ENCODE data around the gene CDRT15.
"Not testable (repeated sequence)": the region's sequence is repeated elsewhere in the genome, so short reads cannot be mapped to it uniquely, and the experiment has no call there.

Gene CDRT15

DNA sequence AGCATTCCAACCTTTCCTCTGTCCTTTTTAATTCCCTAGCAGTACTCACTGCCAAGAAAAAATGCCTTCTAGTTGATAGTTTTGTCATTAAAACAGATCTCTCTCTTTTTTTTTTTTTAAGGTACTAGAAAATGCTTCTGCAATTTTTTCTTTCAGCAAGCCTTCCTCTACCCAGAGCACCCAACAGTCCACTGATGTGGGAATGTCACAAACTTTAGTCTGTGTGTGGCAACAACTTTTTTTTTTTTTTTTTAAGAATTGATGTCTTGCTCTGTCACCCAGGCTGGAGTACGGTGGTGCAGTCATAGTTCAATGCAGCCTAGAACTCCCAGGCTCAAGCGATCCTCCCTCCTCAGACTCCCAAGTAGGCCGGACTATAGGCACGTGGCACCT, 34.7 kb downstream of the CDRT15 start:
- H3K4me3 Mint-ChIP-seq, result peak overlapping the region; percentile 37
- H3K4me1 Mint-ChIP-seq (ENCODE audit: low read depth), result peaks cover 97% of the 10 kb centered on the region
- peaks cover 56% of the 10 kb centered on the region for H3K36me3 Mint-ChIP-seq (ENCODE audit: low read depth)
- DNase-seq, result no peak
- H3K9me3 Mint-ChIP-seq, result peaks cover 2% of the 10 kb centered on the region
- H3K27me3 Mint-ChIP-seq, result no peaks in the 10 kb centered on the region
- peak overlapping the region; percentile 91 for H3K27ac Mint-ChIP-seq

DNA sequence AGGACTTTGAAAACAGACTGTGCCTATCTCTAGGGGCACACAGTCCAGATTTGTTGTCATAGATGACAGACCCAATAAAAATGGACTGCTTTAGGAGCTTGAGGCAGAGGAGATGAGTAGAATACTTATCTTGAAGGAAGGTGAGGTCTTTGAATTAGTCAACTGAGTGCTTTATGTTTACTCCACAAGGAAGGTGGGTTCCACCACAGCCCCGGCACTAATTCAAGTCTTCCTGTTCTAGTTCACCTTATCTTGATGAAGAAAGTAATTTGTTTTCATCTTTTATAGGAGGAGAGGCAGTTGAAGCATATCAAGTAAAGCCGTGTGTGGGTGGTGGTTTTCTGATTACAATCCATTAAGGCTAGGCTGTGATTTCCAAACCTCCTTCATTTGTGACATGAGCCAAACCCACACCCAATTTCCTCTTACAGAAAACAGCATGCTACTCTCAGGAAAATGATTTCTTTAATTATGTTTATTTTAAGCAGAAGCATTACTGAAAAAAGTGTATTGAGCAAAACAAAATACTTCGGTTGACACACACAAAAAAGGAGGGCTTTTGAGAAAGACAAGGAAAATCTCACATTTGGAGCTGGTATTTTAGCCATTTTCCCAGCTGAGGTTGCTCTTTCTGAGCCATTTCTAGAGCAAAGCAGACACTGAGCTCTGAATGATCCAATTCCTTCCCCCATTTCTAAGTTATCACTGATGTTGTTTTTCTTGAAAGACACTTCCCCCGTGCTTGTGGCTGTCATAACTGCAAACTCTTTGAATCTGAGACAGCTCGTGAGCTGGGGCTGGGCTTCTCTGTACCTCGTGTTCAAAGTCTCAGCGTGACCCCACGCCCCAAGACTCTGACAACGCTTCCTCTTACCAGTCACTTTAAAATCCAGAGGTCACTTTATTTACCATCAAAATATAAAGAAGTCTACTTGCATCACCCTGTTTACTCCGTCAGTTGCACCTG, 35.4 kb downstream of the CDRT15 start:
- no peak for DNase-seq
- H3K9me3 Mint-ChIP-seq, result peaks cover 2% of the 10 kb centered on the region
- peaks cover 99% of the 10 kb centered on the region for H3K4me1 Mint-ChIP-seq (ENCODE audit: low read depth)
- H3K4me3 Mint-ChIP-seq, result peak overlapping the region; percentile 37
- H3K27ac Mint-ChIP-seq, result peak overlapping the region; percentile 91
- no peaks in the 10 kb centered on the region for H3K27me3 Mint-ChIP-seq
- peaks cover 58% of the 10 kb centered on the region for H3K36me3 Mint-ChIP-seq (ENCODE audit: low read depth)

DNA sequence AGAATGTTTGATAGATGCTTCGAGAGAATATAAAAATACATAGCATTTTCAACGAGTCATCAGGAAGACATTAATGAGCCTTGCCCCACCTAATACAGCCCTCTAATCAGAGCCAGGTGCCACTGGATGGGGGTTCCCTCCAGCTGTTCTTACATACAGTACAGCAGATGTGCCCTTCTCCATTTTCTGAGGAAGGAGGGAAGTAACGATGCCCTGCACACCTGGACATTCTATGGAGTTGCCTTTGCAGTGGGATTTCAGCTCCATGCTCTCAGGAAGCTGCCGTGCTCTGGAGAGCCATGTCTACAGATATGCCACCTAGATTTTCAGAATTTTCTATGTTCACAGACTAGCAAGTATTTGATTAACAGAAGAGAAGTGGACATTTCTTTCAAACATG, 36.3 kb downstream of the CDRT15 start:
- H3K4me1 Mint-ChIP-seq (ENCODE audit: low read depth), result peaks cover 99% of the 10 kb centered on the region
- H3K36me3 Mint-ChIP-seq (ENCODE audit: low read depth), result peaks cover 58% of the 10 kb centered on the region
- H3K9me3 Mint-ChIP-seq, result no peaks in the 10 kb centered on the region
- no peaks in the 10 kb centered on the region for H3K27me3 Mint-ChIP-seq
- no peak for DNase-seq
- no peak overlapping the region for H3K4me3 Mint-ChIP-seq
- peak overlapping the region; percentile 91 for H3K27ac Mint-ChIP-seq

DNA sequence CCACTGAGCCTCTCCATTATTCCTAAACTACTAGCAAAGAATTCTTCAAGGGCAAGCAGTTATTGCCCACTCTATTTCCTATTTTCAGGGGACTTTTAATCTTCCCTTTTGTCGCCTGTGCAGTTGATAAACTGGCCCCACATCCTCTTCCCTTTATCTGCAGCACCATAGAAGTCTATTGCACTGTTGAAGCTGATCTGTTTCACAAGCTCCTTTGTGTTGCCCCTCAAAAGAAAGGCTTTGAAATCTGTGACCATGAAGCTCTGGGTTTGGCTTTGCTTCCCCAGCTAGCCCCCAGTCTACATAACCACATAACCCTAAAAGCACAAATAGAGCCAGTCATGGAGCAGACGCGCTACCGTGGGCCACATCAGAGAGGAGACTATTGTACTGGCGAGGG, 37.1 kb downstream of the CDRT15 start:
- peaks cover 57% of the 10 kb centered on the region for H3K36me3 Mint-ChIP-seq (ENCODE audit: low read depth)
- H3K27me3 Mint-ChIP-seq, result no peaks in the 10 kb centered on the region
- H3K27ac Mint-ChIP-seq, result peak overlapping the region; percentile 15

DNA sequence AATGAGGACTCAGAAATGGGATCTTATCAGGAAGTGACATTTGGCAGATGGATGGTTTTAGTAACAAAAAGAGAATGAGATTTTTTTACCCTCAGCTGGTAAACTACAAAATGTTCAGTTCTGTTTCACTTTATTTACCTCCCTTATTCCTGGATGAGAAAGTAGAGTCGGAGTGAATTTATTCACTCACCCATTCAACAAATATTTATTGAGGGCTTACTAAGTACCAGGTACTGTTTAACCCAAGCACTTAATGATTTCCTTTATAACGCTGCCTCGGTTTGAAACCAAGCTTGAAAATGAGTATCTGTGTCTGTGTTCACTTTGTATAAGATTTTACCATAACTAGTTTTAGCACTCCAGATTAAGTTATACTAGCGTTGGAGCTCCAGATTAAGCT, 38.1 kb downstream of the CDRT15 start:
- no peaks in the 10 kb centered on the region for H3K9me3 Mint-ChIP-seq
- no peaks in the 10 kb centered on the region for H3K27me3 Mint-ChIP-seq
- H3K36me3 Mint-ChIP-seq (ENCODE audit: low read depth), result peaks cover 60% of the 10 kb centered on the region
- DNase-seq, result no peak
- H3K27ac Mint-ChIP-seq, result peak overlapping the region; percentile 51
- H3K4me1 Mint-ChIP-seq (ENCODE audit: low read depth), result peaks cover 91% of the 10 kb centered on the region
- H3K4me3 Mint-ChIP-seq, result peak overlapping the region; percentile 4

More for the DNA sequence above, 37.1 kb downstream of the CDRT15 start:
- peaks cover 98% of the 10 kb centered on the region for H3K4me1 Mint-ChIP-seq (ENCODE audit: low read depth)
- no peaks in the 10 kb centered on the region for H3K9me3 Mint-ChIP-seq
- no peak for DNase-seq
- no peak overlapping the region for H3K4me3 Mint-ChIP-seq

DNA sequence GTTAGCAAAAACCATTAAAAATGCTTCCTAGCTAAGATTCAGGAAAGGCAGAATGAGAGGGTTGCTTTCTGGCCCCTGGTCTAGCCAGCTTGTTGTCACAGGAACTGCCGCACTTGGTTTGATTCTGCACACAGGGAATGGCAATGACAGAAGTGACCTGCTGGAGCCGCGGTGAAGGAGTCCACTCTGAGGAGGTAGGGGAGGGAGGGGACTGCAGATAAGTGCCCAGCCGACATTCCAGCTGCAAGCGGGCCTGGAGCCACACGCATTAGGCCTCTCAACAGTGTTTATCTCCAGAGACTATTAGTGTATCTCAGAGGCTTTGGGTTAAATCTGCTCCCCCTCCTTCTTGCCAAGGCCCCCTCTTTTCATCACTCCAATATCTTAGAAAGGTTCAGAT, 38.6 kb downstream of the CDRT15 start:
- Mint-ChIP-seq H3K4me1 (ENCODE audit: low read depth) (peaks cover 90% of the 10 kb centered on the region), H3K27me3 (no peaks in the 10 kb centered on the region), H3K27ac (peak overlapping the region; percentile 88), H3K9me3 (no peaks in the 10 kb centered on the region), H3K36me3 (ENCODE audit: low read depth) (peaks cover 63% of the 10 kb centered on the region), H3K4me3 (peak overlapping the region; percentile 47)
- no peak for DNase-seq

DNA sequence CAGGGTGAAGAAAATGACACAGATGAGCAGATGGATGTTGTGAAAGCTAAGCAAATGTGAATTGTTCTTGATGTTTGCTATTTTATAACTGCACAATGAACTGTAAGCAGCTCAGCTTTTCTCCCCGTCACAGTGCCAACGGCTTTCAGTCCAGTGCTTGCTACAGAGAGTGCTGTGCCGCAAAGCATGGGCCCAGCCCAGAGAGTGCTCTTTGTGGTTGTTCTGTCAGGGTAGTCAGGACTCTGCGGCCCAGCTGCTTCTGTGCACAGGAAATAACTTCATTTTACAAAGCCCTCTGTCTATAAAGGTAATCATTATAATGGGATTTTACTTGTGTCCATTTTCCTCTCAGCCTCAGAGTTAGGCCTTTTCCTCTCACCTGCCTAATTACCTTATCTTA, 39.1 kb downstream of the CDRT15 start:
- Mint-ChIP-seq H3K4me1 (ENCODE audit: low read depth) (peaks cover 88% of the 10 kb centered on the region), H3K4me3 (peak overlapping the region; percentile 47), H3K27me3 (no peaks in the 10 kb centered on the region), H3K36me3 (ENCODE audit: low read depth) (peaks cover 60% of the 10 kb centered on the region), H3K9me3 (no peaks in the 10 kb centered on the region), H3K27ac (peak overlapping the region; percentile 88)
- DNase-seq, result peak; percentile 69

DNA sequence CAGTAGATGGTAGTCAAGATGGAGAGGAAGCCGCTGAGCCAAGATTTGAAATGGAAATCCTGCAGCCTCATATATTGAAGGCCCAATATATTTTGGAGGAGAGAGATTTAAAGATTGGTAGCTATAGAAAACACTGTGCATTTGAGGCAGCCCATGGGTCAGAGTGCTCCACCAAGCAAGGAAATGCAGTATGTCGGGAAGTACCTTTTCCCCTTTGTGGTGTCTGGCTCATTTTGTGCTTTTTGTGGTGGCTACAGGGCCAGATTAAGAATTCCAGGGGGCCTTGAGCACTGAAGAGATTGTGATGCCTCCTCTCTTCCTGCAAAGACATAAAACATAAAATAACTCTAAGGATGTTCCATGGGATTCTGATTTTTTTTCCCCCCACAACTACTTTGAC, 39.6 kb downstream of the CDRT15 start:
- DNase-seq, result no peak
- Mint-ChIP-seq H3K27ac (peak overlapping the region; percentile 88), H3K9me3 (no peaks in the 10 kb centered on the region), H3K36me3 (ENCODE audit: low read depth) (peaks cover 62% of the 10 kb centered on the region), H3K4me3 (peak overlapping the region; percentile 47), H3K4me1 (ENCODE audit: low read depth) (peaks cover 86% of the 10 kb centered on the region), H3K27me3 (no peaks in the 10 kb centered on the region)

DNA sequence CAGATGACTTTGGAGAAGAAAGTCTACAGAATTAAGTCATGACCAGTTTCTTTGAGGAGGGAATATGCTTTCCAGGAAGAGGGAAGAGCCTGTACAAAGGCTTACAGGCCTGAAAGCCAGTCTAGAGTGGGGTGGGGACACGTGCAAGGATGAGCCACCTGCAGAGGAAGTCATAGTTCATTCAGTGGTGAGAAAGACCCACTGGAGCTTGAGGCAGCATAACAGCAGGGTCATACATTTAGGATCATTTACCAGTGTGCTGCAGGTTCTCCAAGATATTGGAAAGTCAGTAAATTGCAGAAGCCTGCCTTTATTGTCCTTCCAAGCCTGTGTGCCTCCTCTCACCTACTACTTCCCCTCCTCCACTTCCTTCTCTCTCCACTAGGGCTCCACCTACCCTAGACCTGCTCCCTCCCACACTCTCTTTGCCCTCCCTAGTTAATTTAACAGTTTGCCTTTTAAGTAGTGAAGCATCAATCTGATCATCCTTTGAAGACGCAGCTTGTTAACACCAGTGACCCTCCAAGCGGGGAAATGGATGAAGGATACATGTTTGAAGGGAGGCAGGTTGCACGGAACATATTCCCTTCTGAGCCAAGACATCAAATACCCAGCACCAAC, 40.2 kb downstream of the CDRT15 start:
- DNase-seq, result no peak
- peaks cover 86% of the 10 kb centered on the region for H3K4me1 Mint-ChIP-seq (ENCODE audit: low read depth)
- no peaks in the 10 kb centered on the region for H3K27me3 Mint-ChIP-seq
- H3K27ac Mint-ChIP-seq, result peak overlapping the region; percentile 88
- no peaks in the 10 kb centered on the region for H3K9me3 Mint-ChIP-seq
- H3K36me3 Mint-ChIP-seq (ENCODE audit: low read depth), result peaks cover 62% of the 10 kb centered on the region
- H3K4me3 Mint-ChIP-seq, result peak overlapping the region; percentile 1

DNA sequence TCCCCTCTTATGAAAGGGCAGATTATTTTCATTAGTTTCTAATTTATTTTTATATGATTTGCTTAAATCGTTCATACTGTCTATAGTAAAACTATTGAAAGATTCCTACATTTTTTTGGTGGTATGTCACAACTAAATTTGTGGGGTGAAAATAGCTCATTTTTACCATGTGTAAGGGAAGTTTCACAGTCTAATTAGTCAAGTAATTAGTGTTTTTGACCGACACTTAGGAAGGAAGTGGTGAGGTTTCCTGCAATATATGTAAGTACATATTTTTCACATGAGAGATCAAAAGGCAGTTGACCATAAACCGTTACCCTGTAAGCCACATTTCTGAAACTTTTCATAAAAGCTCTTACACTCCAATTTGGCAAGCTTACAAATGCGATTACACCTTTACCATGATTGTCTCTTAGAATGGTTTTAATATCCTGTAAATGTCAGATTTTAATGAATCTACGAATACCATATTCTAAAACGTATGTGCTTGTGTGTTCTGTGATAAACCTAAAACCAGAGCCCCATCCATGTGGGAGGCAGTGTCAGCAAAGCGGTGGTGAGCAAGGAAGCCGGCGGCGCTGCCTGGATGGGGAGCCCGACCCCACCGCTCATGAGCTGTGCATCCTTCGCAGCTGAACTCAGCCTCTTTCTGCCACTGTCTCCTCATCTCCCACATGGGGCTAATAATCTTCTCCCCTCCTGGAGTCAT, 43.9 kb downstream of the CDRT15 start:
- H3K27me3 Mint-ChIP-seq, H3K9me3 Mint-ChIP-seq: not testable (repeated sequence)
- peak; percentile 53 for DNase-seq
- Mint-ChIP-seq H3K4me3 (peak overlapping the region; percentile 61), H3K36me3 (ENCODE audit: low read depth) (peaks cover 36% of the 10 kb centered on the region), H3K27ac (peak overlapping the region; percentile 91), H3K4me1 (ENCODE audit: low read depth) (peaks cover 69% of the 10 kb centered on the region)

DNA sequence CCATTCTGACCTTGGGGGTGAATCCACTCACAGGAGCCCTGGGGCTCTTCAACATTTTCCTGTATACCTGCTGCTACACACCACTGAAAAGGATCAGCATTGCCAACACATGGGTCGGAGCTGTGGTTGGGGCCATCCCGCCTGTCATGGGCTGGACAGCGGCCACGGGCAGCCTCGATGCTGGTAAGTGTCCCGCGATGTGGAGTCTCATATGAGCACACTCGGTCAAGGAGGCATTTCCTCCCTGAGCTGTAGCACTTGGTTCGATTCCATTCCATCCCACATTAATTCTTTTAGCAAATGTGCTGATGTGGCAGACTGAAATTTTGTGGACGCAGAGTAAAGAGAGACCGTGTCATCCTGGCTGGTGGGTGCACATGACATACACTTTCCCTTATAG, 44.6 kb downstream of the CDRT15 start:
- H3K9me3 Mint-ChIP-seq, DNase-seq, H3K4me3 Mint-ChIP-seq, H3K27me3 Mint-ChIP-seq: not testable (repeated sequence)
- Mint-ChIP-seq H3K4me1 (ENCODE audit: low read depth) (peaks cover 61% of the 10 kb centered on the region), H3K27ac (peak overlapping the region; percentile 81), H3K36me3 (ENCODE audit: low read depth) (peaks cover 35% of the 10 kb centered on the region)

DNA sequence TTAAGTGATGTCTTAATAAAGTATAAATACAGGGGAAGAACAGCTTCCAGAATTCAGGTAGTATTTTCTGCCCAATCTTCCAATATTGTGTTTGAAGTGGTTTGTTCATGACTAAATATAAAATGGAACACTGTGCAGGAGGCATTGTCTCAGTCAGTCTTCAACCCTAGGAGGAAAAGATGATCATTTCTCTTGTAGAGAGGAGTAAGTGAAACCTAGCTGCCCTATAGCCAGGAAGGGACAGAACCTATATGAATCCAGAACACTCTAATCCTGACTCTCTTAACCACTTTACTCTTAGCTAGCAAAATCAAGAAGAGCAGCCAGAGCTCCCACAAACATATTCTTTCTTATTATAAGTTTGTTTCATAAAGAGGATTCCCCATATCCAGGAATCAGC, 45.2 kb downstream of the CDRT15 start:
- Mint-ChIP-seq H3K36me3 (ENCODE audit: low read depth) (peaks cover 29% of the 10 kb centered on the region), H3K4me1 (ENCODE audit: low read depth) (peaks cover 58% of the 10 kb centered on the region)
- DNase-seq, H3K27me3 Mint-ChIP-seq, H3K9me3 Mint-ChIP-seq, H3K4me3 Mint-ChIP-seq, H3K27ac Mint-ChIP-seq: not testable (repeated sequence)

DNA sequence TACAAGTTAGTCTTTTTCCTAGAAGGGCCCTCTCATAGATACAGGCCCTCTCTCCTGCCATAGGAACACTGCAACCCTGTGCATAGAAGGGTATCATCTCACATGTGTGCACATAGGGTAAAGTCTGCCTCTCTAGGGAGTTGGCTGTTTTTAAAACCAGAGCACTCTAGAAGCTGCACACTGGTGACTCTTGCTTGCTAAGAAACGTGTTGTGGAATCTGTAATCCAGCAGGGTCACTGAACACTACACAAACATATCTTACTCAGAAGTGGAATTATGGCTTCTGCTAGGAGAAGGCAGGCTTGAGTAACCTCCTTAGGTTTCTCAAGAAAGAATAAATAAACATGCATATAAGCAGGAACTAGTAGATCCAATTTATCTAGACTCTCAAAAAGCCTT, 45.9 kb downstream of the CDRT15 start:
- not testable (repeated sequence) for H3K27ac Mint-ChIP-seq, H3K27me3 Mint-ChIP-seq, H3K9me3 Mint-ChIP-seq, H3K4me3 Mint-ChIP-seq, DNase-seq
- Mint-ChIP-seq H3K36me3 (ENCODE audit: low read depth) (peaks cover 22% of the 10 kb centered on the region), H3K4me1 (ENCODE audit: low read depth) (peaks cover 55% of the 10 kb centered on the region)

DNA sequence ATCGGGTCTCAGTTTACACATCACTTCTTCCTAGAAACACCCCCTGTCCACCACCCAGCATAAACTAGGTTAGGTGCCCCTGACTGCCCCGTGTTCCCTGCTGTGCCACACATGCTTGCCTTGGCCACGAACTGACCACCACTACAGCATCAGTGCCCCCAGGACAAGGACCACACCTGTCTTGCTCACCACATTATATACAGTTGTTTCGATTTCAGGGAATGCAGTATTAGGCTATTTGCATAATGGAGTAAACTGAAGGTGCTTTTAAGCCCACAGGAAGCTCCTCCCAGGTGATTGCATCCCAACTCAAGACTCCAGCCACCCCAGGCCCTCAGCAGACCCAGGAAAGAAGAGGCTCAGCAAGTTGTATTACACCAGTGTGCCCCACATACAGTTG, 50.2 kb downstream of the CDRT15 start:
- H3K4me1 Mint-ChIP-seq (ENCODE audit: low read depth), result peaks cover 32% of the 10 kb centered on the region
- not testable (repeated sequence) for H3K27me3 Mint-ChIP-seq, DNase-seq

More for the DNA sequence above, 50.2 kb downstream of the CDRT15 start:
- not testable (repeated sequence) for H3K4me3 Mint-ChIP-seq; H3K27ac Mint-ChIP-seq; H3K9me3 Mint-ChIP-seq; H3K36me3 Mint-ChIP-seq (ENCODE audit: low read depth)
